ENCODE measurements around the gene SLC24A3.

DNA sequence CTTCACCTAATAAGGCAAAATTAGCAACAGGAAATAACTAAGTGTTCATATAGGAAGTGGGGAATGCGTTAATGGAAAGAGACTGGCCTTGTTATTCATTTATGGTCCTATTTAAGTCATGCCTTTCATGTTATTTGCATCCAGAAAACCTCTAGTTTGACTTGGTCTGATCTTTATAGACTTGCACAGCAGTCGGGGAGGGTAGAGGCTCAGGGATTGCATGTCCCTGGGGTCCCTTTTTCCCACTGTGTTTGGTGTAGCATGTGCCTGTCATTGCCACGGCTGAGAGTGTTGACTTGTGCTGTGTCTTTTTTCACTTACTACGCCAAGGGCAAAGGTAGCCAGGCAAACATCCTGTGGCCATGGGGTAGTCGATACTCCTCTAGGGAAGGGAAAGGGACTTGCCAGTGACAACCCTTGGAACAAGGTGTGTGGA, 440.2 kb downstream of the SLC24A3 start:
- TF ChIP-seq OSR1 (CRISPR knock-in tag; IDR thresholded peaks at IDR 0.05) (no peak), ZNF70 (CRISPR knock-in tag; IDR thresholded peaks at IDR 0.05) (no peak), RARB (CRISPR knock-in tag; IDR thresholded peaks at IDR 0.05) (no peak)
